HG03066 (cell line): ENCODE results near the gene PRELID3B.

Experiments used
- ATAC-seq: cut with Tn5 transposase; IDR thresholded peaks from one replicate; pipeline ENCODE4 v1.9.1; 2021; ENCODE audit warnings: low read depth; ENCODE audit not compliant: unreplicated experiment

The PRELID3B gene

DNA sequence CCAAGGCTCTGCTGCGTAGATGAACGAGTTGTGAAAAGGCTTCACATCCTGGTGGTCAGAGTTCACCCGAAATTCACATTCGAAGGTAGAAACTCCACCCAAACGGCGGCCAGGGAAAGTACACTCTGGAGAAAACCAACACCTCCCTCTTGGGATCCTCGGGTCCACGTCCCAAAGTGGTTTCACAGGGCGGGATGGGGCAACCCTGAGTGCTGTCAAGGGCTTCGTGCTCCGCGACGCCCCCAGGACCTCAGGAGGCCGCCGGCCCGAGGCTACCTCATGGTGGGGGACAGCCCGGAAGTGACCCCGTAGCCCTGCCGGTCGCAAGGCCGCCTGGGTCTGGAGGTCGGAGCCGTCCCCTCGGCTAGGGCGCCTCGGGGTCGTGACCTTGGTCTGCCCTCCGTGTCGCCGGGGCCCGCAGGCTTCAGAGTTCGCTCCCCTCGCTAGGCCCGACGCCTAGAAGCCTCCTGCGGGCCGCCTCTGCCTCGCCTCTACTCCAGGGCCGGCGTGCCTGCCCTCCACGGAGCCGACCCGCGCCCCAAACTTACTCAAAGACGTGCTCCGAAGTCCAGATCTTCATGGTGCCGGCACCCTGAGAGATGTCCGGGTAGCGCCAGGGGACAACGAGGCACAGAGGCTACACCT lies at the start of gene PRELID3B:
TSS of gene PRELID3B (minus strand) at position 636 of the 645 bp plus-strand sequence. CDS start at position 580, 56 bp downstream.
- peak; percentile 36 for ATAC-seq

DNA sequence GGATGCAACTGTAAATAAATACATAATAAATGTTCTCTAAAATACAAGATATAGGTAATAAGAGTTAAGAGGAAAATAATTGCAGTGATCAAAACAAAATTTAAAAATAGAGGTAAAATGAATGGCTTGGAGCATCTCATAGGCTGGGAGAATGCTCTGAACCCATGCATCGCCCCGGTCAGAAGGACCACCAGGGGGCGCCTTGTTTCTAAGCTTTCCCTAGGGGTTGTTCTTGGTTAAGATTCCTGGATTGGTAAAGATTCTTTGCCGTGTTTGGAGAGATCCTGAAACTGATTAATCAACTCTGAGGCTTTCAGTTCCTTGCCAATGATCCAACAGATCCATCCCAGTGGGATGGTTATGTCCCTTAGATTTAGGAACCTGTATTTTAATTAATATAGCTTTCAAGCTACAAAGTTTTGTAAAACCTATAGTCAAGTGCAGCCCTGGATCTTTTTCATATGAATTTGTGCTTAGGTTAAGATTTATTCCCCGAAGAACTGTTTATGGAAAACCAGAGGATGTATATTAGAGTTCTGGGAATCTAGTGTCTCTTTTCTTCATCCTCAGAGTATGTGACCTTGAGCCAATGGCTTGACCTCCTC lies 45.3 kb upstream of the PRELID3B start:
- ATAC-seq = no peak

GRCh38 chr20:59086923-59087322 lies 44.3 kb upstream of the PRELID3B start:
- ATAC-seq = no peak

GRCh38 chr20:59084041-59084850 lies 41.7 kb upstream of the PRELID3B start:
- no peak for ATAC-seq

- no peak for ATAC-seq
Measured at GRCh38 chr20:59082981-59083380, 40.4 kb upstream of the PRELID3B start.

DNA sequence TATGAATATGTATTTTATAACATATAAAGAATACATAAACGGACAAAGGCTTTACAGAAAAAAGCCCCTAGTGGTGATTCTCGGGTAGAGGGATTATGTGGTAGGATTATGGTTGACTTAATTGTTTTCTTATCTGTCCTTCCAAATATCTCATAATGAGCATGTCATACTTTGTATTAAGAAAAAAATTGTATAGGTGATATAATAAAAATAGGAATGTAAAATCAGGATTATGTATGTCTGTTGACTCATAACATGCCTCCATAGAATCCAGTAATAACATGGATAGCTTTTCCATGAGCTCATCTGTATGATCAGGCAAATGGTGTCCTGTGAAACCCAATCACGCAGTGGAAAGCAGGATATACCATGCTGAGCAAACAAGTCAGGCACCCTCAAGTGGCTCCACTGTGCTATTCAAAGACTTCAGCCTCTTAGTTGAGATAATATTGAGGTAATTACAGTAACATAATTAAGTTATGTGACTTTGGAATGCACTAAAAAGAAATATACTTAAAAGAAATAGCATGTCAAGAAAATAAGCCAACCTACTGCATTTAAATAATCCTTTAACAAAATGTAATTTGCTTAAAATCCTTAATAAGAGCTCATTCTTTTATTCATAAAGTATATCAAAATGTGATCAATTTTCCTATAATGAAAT lies 39.6 kb upstream of the PRELID3B start:
- ATAC-seq = no peak

DNA sequence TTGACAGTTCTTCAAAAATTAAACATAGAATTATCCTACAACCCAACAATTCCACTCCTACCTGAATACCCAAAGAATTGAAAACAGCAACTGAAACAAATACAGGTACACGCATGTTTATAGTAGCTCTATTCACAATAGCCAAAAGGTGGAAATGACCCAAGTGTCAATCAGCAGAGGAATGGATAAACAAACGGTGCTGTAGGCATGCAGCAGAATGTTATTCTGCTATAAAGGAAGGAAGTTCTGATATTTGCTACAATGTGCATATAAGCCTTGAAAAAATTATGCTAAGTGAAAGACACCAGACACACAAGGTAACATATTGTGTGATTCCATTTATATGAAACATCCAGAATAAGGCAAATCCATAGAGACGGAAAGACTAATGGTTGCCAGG lies 38.5 kb upstream of the PRELID3B start:
- ATAC-seq = no peak

DNA sequence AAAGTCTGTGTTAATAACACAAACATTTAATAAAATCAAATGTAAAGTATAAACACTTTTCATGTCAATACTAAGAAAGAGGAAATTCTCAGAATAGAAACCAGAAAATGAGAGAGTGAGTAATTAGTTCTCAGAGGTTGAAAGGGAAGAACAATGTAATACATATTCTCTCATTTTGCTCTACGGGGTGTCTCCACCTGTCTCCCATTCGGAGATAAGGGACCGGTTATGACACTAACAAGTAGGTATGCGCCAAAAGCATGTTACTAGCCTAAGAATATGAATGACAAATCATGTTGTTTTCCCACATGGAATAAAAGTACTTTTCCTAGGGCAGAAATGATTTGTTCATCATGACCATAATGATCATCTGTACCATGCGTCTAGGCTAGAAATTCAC lies 35.6 kb upstream of the PRELID3B start:
- no peak for ATAC-seq

GRCh38 chr20:59077705-59078104 lies 35.1 kb upstream of the PRELID3B start:
- ATAC-seq = no peak

GRCh38 chr20:59075934-59076508 lies 33.4 kb upstream of the PRELID3B start:
- no peak for ATAC-seq

DNA sequence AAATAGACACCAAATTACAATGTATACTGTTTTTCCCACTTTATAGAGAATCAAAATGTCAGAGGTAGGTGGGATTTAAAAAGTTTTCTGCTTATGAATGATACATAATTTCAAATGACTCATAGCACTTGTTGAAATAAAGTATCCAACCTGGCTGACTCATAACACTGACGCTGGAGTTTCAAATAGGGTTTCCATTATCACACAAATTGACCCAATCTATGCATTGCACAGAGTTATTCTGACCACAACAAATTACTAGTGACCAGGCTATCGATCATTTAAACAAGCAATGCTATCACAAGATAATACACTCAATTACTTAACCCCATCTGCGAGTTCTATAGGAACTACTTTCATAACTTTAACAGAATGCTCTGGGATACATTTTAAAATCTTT lies 31.9 kb upstream of the PRELID3B start:
- ATAC-seq = no peak

GRCh38 chr20:59073582-59073981 lies 31.0 kb upstream of the PRELID3B start:
- ATAC-seq = no peak

GRCh38 chr20:59071216-59071615 lies 28.6 kb upstream of the PRELID3B start:
- no peak for ATAC-seq

DNA sequence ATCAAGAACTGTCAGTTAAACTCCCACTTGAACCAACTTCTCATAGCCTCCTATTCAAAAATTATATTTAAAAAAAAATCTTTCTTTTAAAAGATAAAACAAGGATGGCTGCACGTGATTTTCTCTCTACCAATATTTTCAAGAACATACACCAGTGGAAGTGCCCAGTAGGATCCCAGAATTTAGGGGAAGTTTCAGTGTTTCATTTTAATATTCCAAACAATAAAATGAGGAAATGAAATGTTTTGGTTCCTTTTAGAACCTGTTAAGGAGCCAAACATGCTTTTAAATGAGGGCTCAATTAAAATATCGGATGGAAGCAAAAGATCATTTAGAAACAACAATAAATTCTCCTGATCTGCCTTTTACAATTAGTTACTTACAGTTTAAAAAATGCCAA lies 26.4 kb upstream of the PRELID3B start:
- no peak for ATAC-seq

- no peak for ATAC-seq
Measured at GRCh38 chr20:59068534-59068933, 25.9 kb upstream of the PRELID3B start.

- ATAC-seq = no peak
Measured at GRCh38 chr20:59064214-59064722, 21.7 kb upstream of the PRELID3B start.

DNA sequence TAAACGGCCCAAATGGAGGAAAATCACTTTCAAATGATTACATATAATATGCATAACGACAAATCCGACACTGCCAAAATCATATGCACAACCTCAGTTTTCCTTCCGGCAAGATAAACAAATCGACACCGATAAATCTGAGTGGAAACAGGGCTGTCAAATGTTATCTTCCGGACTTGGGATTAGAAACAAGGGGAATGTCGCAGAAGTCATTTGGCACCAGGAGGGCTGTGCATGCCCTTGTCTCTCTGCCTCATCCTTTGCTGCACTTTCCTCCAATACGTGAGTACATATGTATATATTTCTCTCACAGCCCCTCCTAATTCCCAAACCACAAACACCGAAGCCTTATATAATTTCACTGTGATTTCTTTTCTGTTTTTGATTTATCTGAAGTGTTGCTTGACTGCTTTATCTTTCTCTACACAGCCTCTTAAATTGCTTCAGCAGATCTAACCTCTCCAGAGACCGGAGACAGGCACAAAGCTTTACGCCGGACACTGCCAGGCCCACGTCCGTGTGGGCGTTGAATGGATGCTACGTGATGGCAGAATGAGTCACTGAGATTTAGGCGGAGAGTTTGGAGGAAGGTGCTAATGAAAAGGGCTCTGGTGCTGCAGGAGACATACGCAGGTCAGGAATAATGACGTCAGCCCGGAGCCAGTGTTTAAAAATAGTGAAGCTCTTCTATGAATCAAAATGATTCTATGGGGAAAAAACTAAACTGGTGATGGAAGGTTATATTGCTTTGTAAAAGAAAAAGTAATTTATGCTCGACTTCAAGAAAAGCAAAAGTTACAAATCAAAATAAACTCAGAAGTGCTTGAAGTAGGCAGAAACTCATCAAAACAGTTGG lies 21.0 kb upstream of the PRELID3B start:
- no peak for ATAC-seq

- ATAC-seq = no peak
Measured at GRCh38 chr20:59062081-59062480, 19.5 kb upstream of the PRELID3B start.

- ATAC-seq = no peak
Measured at GRCh38 chr20:59055302-59055701, 12.7 kb upstream of the PRELID3B start.
